Colonic mucosa (tissue), 4 donors: ENCODE measurements around the gene OOSP4B. TPM values are rescaled to one million over a fixed set of nuclear protein-coding genes. Genes with fewer than 3 reads are reported as not detected.

Experiments
- DNase-seq: peaks from one replicate; pipeline ENCODE4 v3.0.0-alpha.2; 2020
- H3K27ac ChIP-seq: fragments of 200-600 bp; one replicate; pipeline ENCODE4 v1.8.0; 2021
- H3K27me3 ChIP-seq: fragments of 200-600 bp; one replicate; pipeline ENCODE4 v1.8.0; 2021
- H3K36me3 ChIP-seq: fragments of 200-600 bp; one replicate; pipeline ENCODE4 v1.8.0; 2021
- H3K4me1 ChIP-seq: fragments of 200-600 bp; one replicate; pipeline ENCODE4 v1.8.0; 2021; ENCODE audit warnings: mild to moderate bottlenecking
- H3K4me3 ChIP-seq: fragments of 200-600 bp; one replicate; pipeline ENCODE4 v1.8.0; 2021
- H3K9ac ChIP-seq, 2 donors: one replicate each; pipeline ENCODE4 v1.7.0; 2013; ENCODE audit warnings: control low read depth in 2 of 2, low read depth in 2 of 2, low read length in 2 of 2
- H3K9me3 ChIP-seq: fragments of 200-600 bp; one replicate; pipeline ENCODE4 v1.8.0; 2021
- CTCF ChIP-seq: fragments of 200-600 bp; IDR thresholded peaks from one replicate; pipeline ENCODE4 v1.8.0; 2022; ENCODE audit warnings: antibody characterized with exemption, mild to moderate bottlenecking
- intact Hi-C: fragments of 100-400 bp; cut with DNase I; formaldehyde crosslinking; loops from one replicate; pipeline ENCODE4 v1.14.1; 2022
- total RNA-seq, 2 donors: library from RNA; stranded (reverse); fragmentation: NEBNext Ultra II Directional in 1 of 2; extraction: Animal tissue kit (Norgen Biotek cat#: 25700) in 1 of 2; gene quantifications; one replicate each; pipeline ENCODE4 v1.2.1, GENCODE V29; 2021
- donor health status: healthy.
- donor health status: DM: no; HTN: no; CAD: no.
- donor health status: DM: no; HTN: no; CAD: no.

The OOSP4B gene
- total RNA-seq, 2 donors from 2014 or later, result not detected

GRCh38 chr11:60056349-60056969, 39.5 kb downstream of the OOSP4B start, which contains the start of gene MS4A3:
Gene MS4A3 (plus strand): TSS chr11:60056665. CDS start chr11:60061161, 4,496 bp downstream.
- H3K36me3 ChIP-seq, result no peaks in the 10 kb centered on the region
- no peak within 1 kb of the TSS for H3K9ac ChIP-seq
- no peaks in the 10 kb centered on the region for H3K4me1 ChIP-seq
- no peaks in the 10 kb centered on the region for H3K27me3 ChIP-seq
- no peak within 1 kb of the TSS for H3K27ac ChIP-seq
- intact Hi-C loops, result no loop called here
- no peak for DNase-seq
- no peak within 1 kb of the TSS for H3K4me3 ChIP-seq
- no peak for TF ChIP-seq CTCF
- H3K9me3 ChIP-seq, result no peaks in the 10 kb centered on the region

- no peak for DNase-seq
- Histone ChIP-seq H3K9me3 (no peaks in the 10 kb centered on the region), H3K4me1 (no peaks in the 10 kb centered on the region), H3K36me3 (no peaks in the 10 kb centered on the region), H3K27ac (no peak overlapping the region), H3K27me3 (no peaks in the 10 kb centered on the region), H3K9ac (no peak overlapping the region), H3K4me3 (no peak overlapping the region)
- intact Hi-C loops, result no loop called here
- no peak for TF ChIP-seq CTCF
Measured at GRCh38 chr11:60059052-60059451, 42.1 kb downstream of the OOSP4B start.

GRCh38 chr11:60059521-60060240, 42.7 kb downstream of the OOSP4B start:
- intact Hi-C loops, result no loop called here
- no peak overlapping the region for H3K4me3 ChIP-seq
- DNase-seq, result no peak
- H3K27me3 ChIP-seq, result no peaks in the 10 kb centered on the region
- H3K27ac ChIP-seq, result no peak overlapping the region
- no peaks in the 10 kb centered on the region for H3K9me3 ChIP-seq
- no peaks in the 10 kb centered on the region for H3K4me1 ChIP-seq
- H3K9ac ChIP-seq, result no peak overlapping the region
- H3K36me3 ChIP-seq, result no peaks in the 10 kb centered on the region
- no peak for TF ChIP-seq CTCF

GRCh38 chr11:60064111-60064510, 47.1 kb downstream of the OOSP4B start:
- H3K4me3 ChIP-seq, result no peak overlapping the region
- DNase-seq, result no peak
- intact Hi-C loops, result no loop called here
- no peaks in the 10 kb centered on the region for H3K9me3 ChIP-seq
- no peaks in the 10 kb centered on the region for H3K4me1 ChIP-seq
- H3K27me3 ChIP-seq, result no peaks in the 10 kb centered on the region
- no peak overlapping the region for H3K9ac ChIP-seq
- TF ChIP-seq CTCF, result no peak
- no peaks in the 10 kb centered on the region for H3K36me3 ChIP-seq
- no peak overlapping the region for H3K27ac ChIP-seq

- Histone ChIP-seq H3K9me3 (no peaks in the 10 kb centered on the region), H3K36me3 (no peaks in the 10 kb centered on the region), H3K4me1 (no peaks in the 10 kb centered on the region), H3K9ac (no peak overlapping the region), H3K27me3 (no peaks in the 10 kb centered on the region), H3K27ac (no peak overlapping the region), H3K4me3 (no peak overlapping the region)
- no peak for DNase-seq
- intact Hi-C loops, result no loop called here
- no peak for TF ChIP-seq CTCF
Measured at GRCh38 chr11:60065801-60066200, 48.8 kb downstream of the OOSP4B start.
